IMR-90 (cell line): Measurements from ENCODE around the gene SDC3. TPM values are rescaled to one million over a fixed set of nuclear protein-coding genes. Genes with fewer than 3 reads are reported as not detected.

Experiments used
- ATAC-seq: fragments of 200-7000 bp; cut with Tn5 transposase; 2 replicates; pipeline ENCODE4 v1.9.1; 2020; ENCODE audit warnings: low read depth, mild to moderate bottlenecking, moderate library complexity
- BruUV-seq: library from RNA; stranded (reverse); fragments of 400-500 nt; replicated peaks from 2 replicates; lab custom pipeline; 2021; lab: Mats Ljungman, UMichigan
- CTCF ChIA-PET: fragments of 300-600 bp; formaldehyde crosslinking; extraction: SDS; loops from one replicate; lab custom pipeline; 2021; ENCODE audit warnings: antibody characterized with exemption; lab: Yijun Ruan, JAX
- POLR2A ChIA-PET: fragments of 300-600 bp; sonication (Branson Sonifier 250); formaldehyde crosslinking; loops from one replicate; lab custom pipeline; 2022; ENCODE audit warnings: antibody characterized with exemption; ENCODE audit not compliant: unreplicated experiment; lab: Charles Lee
- DNase-seq: peaks from one replicate; pipeline ENCODE4 v3.0.0; 2013
- H2AFZ ChIP-seq: replicated peaks from 2 replicates; pipeline ENCODE3; 2013; ENCODE audit warnings: low read length, mild to moderate bottlenecking; ENCODE audit not compliant: poor library complexity
- H2AK5ac ChIP-seq: 2 replicates; pipeline ENCODE4 v1.6.1; 2013; ENCODE audit warnings: low read depth, low read length, inconsistent platforms
- H2AK9ac ChIP-seq: replicated peaks from 2 replicates; pipeline ENCODE3; 2013; ENCODE audit warnings: mild to moderate bottlenecking, low read depth, low read length, moderate library complexity; ENCODE audit not compliant: poor library complexity
- H2BK120ac ChIP-seq: 2 replicates; pipeline ENCODE4 v1.6.1; 2013; ENCODE audit warnings: low read depth, low read length, inconsistent platforms
- H2BK15ac ChIP-seq: 3 replicates; pipeline ENCODE4 v1.6.1; 2013; ENCODE audit warnings: low read depth, low read length, inconsistent platforms
- H2BK20ac ChIP-seq: 2 replicates; pipeline ENCODE4 v1.6.1; 2013; ENCODE audit warnings: low read depth, mild to moderate bottlenecking, inconsistent platforms, low read length, moderate library complexity
- H2BK5ac ChIP-seq: 2 replicates; pipeline ENCODE4 v1.6.1; 2013; ENCODE audit warnings: mild to moderate bottlenecking, low read depth, low read length, inconsistent platforms; ENCODE audit not compliant: poor library complexity, severe bottlenecking
- H3K14ac ChIP-seq: replicated peaks from 2 replicates; pipeline ENCODE4 v1.6.1; 2013; ENCODE audit warnings: low read depth, low read length, inconsistent platforms
- H3K18ac ChIP-seq: 2 replicates; pipeline ENCODE4 v1.6.1; 2013; ENCODE audit warnings: low read depth, low read length, control low read depth
- H3K23ac ChIP-seq: 2 replicates; pipeline ENCODE4 v1.6.1; 2013; ENCODE audit warnings: low read depth, low read length, inconsistent platforms
- H3K27ac ChIP-seq: 2 replicates; pipeline ENCODE4 v1.5.1; 2013; ENCODE audit warnings: mild to moderate bottlenecking, control low read depth, low read length; ENCODE audit not compliant: insufficient read depth
- H3K27me3 ChIP-seq: 2 replicates; pipeline ENCODE4 v1.6.1; 2013; ENCODE audit warnings: low read length; ENCODE audit not compliant: control insufficient read depth, insufficient read depth
- H3K36me3 ChIP-seq: 2 replicates; pipeline ENCODE4 v1.6.1; 2013; ENCODE audit warnings: low read length, mixed read lengths; ENCODE audit not compliant: control insufficient read depth, insufficient read depth
- H3K4ac ChIP-seq: 2 replicates; pipeline ENCODE4 v1.6.1; 2013; ENCODE audit warnings: low read depth, low read length, inconsistent platforms
- H3K4me1 ChIP-seq: 2 replicates; pipeline ENCODE4 v1.6.1; 2013; ENCODE audit warnings: low read length, mixed read lengths; ENCODE audit not compliant: control insufficient read depth, insufficient read depth
- H3K4me2 ChIP-seq: 2 replicates; pipeline ENCODE4 v1.6.1; 2013; ENCODE audit warnings: low read depth, mild to moderate bottlenecking, control low read depth, low read length, moderate library complexity
- H3K4me3 ChIP-seq: 2 replicates; pipeline ENCODE4 v1.5.1; 2013; ENCODE audit warnings: low read depth, mild to moderate bottlenecking, control low read depth, low read length, moderate library complexity; ENCODE audit not compliant: insufficient read depth
- H3K56ac ChIP-seq: 2 replicates; pipeline ENCODE4 v1.6.1; 2013; ENCODE audit warnings: low read length, inconsistent platforms; ENCODE audit not compliant: insufficient read depth; ENCODE audit errors: extremely low read depth
- H3K79me1 ChIP-seq, 2 experiments: 2 replicates each; pipeline ENCODE4 v1.6.1; 2013; ENCODE audit warnings: low read length in 2 of 2, inconsistent platforms in 1 of 2, low read depth in 1 of 2
- H3K9ac ChIP-seq: 2 replicates; pipeline ENCODE4 v1.6.1; 2013; ENCODE audit warnings: low read depth, low read length, control low read depth
- H3K9me1 ChIP-seq: 2 replicates; pipeline ENCODE4 v1.6.1; 2013; ENCODE audit warnings: low read length, inconsistent platforms; ENCODE audit not compliant: insufficient read depth
- H3K9me3 ChIP-seq: 2 replicates; pipeline ENCODE4 v1.6.1; 2013; ENCODE audit warnings: low read length; ENCODE audit not compliant: control insufficient read depth, insufficient read depth
- H4K20me1 ChIP-seq: 2 replicates; pipeline ENCODE4 v1.6.1; 2013; ENCODE audit warnings: low read length, inconsistent platforms; ENCODE audit not compliant: insufficient read depth
- H4K5ac ChIP-seq: 2 replicates; pipeline ENCODE4 v1.6.1; 2013; ENCODE audit warnings: mild to moderate bottlenecking, low read depth, low read length, control low read depth
- H4K8ac ChIP-seq, 2 experiments: 2 replicates each; pipeline ENCODE4 v1.6.1; 2013; ENCODE audit warnings: low read depth in 2 of 2, low read length in 2 of 2, control low read depth in 1 of 2, inconsistent platforms in 1 of 2
- H4K91ac ChIP-seq: 2 replicates; pipeline ENCODE4 v1.6.1; 2013; ENCODE audit warnings: low read depth, low read length, inconsistent platforms; ENCODE audit not compliant: insufficient read depth
- BHLHE40 ChIP-seq: fragments of 150-350 bp; IDR thresholded peaks from 2 replicates; pipeline ENCODE4 v1.6.1; 2016; ENCODE audit warnings: mild to moderate bottlenecking, low read depth, low read length
- CEBPB ChIP-seq: IDR thresholded peaks from 2 replicates; pipeline ENCODE4 v1.6.1; 2012; ENCODE audit warnings: low read depth, low read length, improper control_type of control experiment
- ELK1 ChIP-seq: fragments of 150-350 bp; IDR thresholded peaks from 2 replicates; pipeline ENCODE4 v1.6.1; 2016; ENCODE audit warnings: low read depth, mild to moderate bottlenecking, low read length, moderate library complexity, borderline replicate concordance
- NFE2L2 ChIP-seq: fragments of 150-350 bp; IDR thresholded peaks from 2 replicates; pipeline ENCODE4 v1.6.1; 2016; ENCODE audit warnings: low read depth, mild to moderate bottlenecking, low read length
- RAD21 ChIP-seq: IDR thresholded peaks from 2 replicates; pipeline ENCODE4 v1.6.1; 2012; ENCODE audit warnings: low read length, improper control_type of control experiment
- RFX5 ChIP-seq: IDR thresholded peaks from 2 replicates; pipeline ENCODE4 v1.8.0; 2012; ENCODE audit warnings: low read depth, mild to moderate bottlenecking, low read length, moderate library complexity
- WGBS, 2 experiments: methylation state at CpG; one replicate each; pipeline versions ENCODE4 v1.1.5 to v1.1.7; 2013; ENCODE audit warnings: missing lambda C conversion rate in 2 of 2; ENCODE audit not compliant: insufficient read length in 1 of 2; ENCODE audit errors: extremely low coverage in 2 of 2; 5-methylcytosine and 5-hydroxymethylcytosine counted together
- dilution Hi-C: fragments of 300-500 bp; cut with HindIII; formaldehyde crosslinking; loops from one replicate; pipeline ENCODE4 v1.14.3; 2018; ENCODE audit warnings: low sequenced_read_pairs; ENCODE audit not compliant: unreplicated experiment
- in situ Hi-C: fragments of 300-500 bp; cut with MboI; formaldehyde crosslinking; loops from 3 replicates; pipeline ENCODE4 v1.14.3; 2019; ENCODE audit warnings: low sequenced_read_pairs, inconsistent platforms, mixed read lengths
- intact Hi-C: fragments of 100-400 bp; cut with micrococcal nuclease; formaldehyde crosslinking; loops from 2 replicates; pipeline ENCODE4 v1.10.0; 2022
- polyA plus RNA-seq, 3 experiments: library from polyadenylated mRNA; depleted of rRNA; stranded (reverse); fragments of >200 nt; gene quantifications; 2 replicates each; pipeline ENCODE4 v1.2.3, GENCODE V29; 2012; ENCODE audit warnings: low replicate concordance in 1 of 3
- total RNA-seq: library from RNA; depleted of rRNA; stranded (reverse); fragments of >200 nt; gene quantifications from 2 replicates; pipeline ENCODE4 v1.2.3, GENCODE V29; 2012

The SDC3 gene
- total and polyA plus RNA-seq, 2 of the 4 experiments (the other 2 are of a cell fraction): 13.1 to 71.5 TPM

GRCh38 chr1:30930631-30931173 is 22.1 kb upstream of the SDC3 start:
- intact Hi-C loops (no loop called here), dilution Hi-C loops (no loop called here), in situ Hi-C loops (no loop called here)
- CTCF ChIA-PET: interaction anchor here (1.1 kb wide), 1 partner anchor 9 kb away, joined by 5 read pairs; no protein-coding TSS in a partner anchor
- Histone ChIP-seq H2AK9ac (no peak overlapping the region), H4K91ac (no peak overlapping the region), H3K56ac (no peak overlapping the region), H2BK5ac (no peak overlapping the region), H3K4me3 (no peak overlapping the region), H3K4me1 (peaks cover 8% of the 10 kb centered on the region), H2AFZ (no peak overlapping the region), H3K23ac (no peak overlapping the region), H3K27ac (no peak overlapping the region), H2BK120ac (no peak overlapping the region), H3K4ac (no peak overlapping the region), H4K5ac (no peak overlapping the region), H3K4me2 (no peak overlapping the region), H3K14ac (no peak overlapping the region), H3K36me3 (peaks cover 29% of the 10 kb centered on the region), H3K9me1 (peaks cover 24% of the 10 kb centered on the region), H4K20me1 (peaks cover 29% of the 10 kb centered on the region), H3K9me3 (no peaks in the 10 kb centered on the region), H3K18ac (no peak overlapping the region), H4K8ac (no peak overlapping the region), H3K27me3 (no peaks in the 10 kb centered on the region), H3K9ac (no peak overlapping the region), H2BK15ac (no peak overlapping the region), H3K79me1 (peaks cover 16 to 23% of the 10 kb centered on the region in 2 experiments), H2AK5ac (no peak overlapping the region), H2BK20ac (no peak overlapping the region)
- TF ChIP-seq ELK1 (no peak), CEBPB (no peak), RFX5 (no peak), RAD21 (no peak), NFE2L2 (no peak), BHLHE40 (no peak)
- DNase-seq (no peak), ATAC-seq (no peak)
- no CpG with 5 or more reads among the region's 6 CpGs for WGBS, 2 experiments
- POLR2A ChIA-PET: no interaction called here
- no TSS peak for BruUV-seq
